ENCODE results near the gene ASPG. TPM values are rescaled to one million over a fixed set of nuclear protein-coding genes. Genes with fewer than 3 reads are reported as not detected.
A peak's percentile ranks its signal among the peaks of the same experiment; 100 is the strongest.

ASPG gene
- total and polyA plus RNA-seq, 2 donors (not counting 3 experiments of a cell fraction or from before 2014, with no cell fraction given), result not detected

DNA sequence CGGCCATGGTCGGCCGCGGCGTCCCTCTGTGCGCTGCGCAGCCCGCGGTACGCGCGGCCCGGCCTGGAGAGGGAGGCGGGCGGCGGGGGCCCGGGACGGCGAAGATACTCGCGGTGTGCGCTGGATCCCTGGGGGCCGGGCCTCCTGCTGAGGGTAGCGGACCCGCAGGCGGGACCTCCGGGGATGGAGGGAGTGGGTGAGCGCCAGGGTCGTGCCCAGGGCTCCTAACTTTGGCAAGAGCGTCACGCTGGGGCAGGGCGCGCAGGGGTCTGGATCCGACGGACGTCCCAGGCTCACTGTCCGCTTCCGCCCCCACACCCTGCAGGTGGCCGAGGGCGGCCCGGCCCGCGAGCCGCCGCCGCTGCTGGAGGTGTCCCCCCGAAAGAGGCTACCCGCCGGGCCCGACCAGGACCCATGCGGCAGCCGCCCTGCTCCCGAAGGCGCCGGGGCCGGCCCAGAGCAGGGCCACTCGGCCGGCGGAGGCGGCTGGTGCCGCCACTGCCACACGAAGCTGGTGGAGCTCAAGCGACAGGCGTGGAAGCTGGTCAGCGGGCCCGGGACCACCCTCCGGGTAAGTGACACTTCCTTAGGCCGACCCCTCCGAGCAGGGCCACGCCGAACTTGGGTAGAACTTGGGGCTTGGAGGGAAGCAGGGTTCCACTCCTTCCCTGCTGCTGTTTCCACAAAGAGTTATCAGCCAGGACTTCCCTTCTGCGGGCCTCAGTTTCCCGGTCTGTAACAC, 53.4 kb downstream of the ASPG start:
- DNase-seq (ENCODE audit: low read depth, low spot score), result no peak
- dilution Hi-C loops (cut with MboI; ENCODE audit: extremely low pct_ligation_motif_present, low sequenced_read_pairs) (no loop called here), intact Hi-C loops (cut with micrococcal nuclease) (loop anchor here (1.0 to 2.0 kb wide), 5 partner anchors 45 to 501 kb away; no protein-coding TSS in a partner anchor)
- no peak for FAIRE-seq
- Histone ChIP-seq H3K9me1 (replicated peaks; ENCODE audit: control insufficient read depth, extremely low read depth, insufficient read depth, low read length) (no peaks in the 10 kb centered on the region), H3K79me2 (ENCODE audit: control insufficient read depth, insufficient read depth, low read length) (peaks cover 3% of the 10 kb centered on the region), H3K27me3 (ENCODE audit: control insufficient read depth in 2 of 2, insufficient read depth in 2 of 2, low read length in 2 of 2) (peaks cover 21 to 23% of the 10 kb centered on the region in 2 experiments), H3K27ac (ENCODE audit: insufficient read depth, low read depth, low read length) (no peak overlapping the region), H4K20me1 (replicated peaks; ENCODE audit: control insufficient read depth, extremely low read depth, insufficient read depth, low read length) (no peaks in the 10 kb centered on the region), H3K4me2 (ENCODE audit: insufficient read depth, low read length) (peak overlapping the region; percentile 87), H3K4me3 (replicated peaks in 1 of 3; ENCODE audit: insufficient read depth in 1 of 3, low read depth in 1 of 3, low read length in 3 of 3) (peak overlapping the region; percentile 61 to 87 (median 63)), H2AFZ (ENCODE audit: low read depth, low read length) (peak overlapping the region; percentile 91), H3K9me3 (replicated peaks; ENCODE audit: control insufficient read depth, insufficient read depth, low read length) (no peaks in the 10 kb centered on the region), H3K4me1 (ENCODE audit: control insufficient read depth, extremely low read depth, insufficient read depth, low read length) (peaks cover 21% of the 10 kb centered on the region), H3K36me3 (ENCODE audit: control insufficient read depth in 2 of 2, extremely low read depth in 1 of 2, insufficient read depth in 2 of 2, low read length in 2 of 2) (no peaks in the 10 kb centered on the region), H3K9ac (replicated peaks; ENCODE audit: extremely low read depth, insufficient read depth, low read length) (peak overlapping the region; percentile 23)
- no peak for TF ChIP-seq MYC (IDR thresholded peaks at IDR 0.05; ENCODE audit: low read depth, low read length)
- TF ChIP-seq, protein P1, sequence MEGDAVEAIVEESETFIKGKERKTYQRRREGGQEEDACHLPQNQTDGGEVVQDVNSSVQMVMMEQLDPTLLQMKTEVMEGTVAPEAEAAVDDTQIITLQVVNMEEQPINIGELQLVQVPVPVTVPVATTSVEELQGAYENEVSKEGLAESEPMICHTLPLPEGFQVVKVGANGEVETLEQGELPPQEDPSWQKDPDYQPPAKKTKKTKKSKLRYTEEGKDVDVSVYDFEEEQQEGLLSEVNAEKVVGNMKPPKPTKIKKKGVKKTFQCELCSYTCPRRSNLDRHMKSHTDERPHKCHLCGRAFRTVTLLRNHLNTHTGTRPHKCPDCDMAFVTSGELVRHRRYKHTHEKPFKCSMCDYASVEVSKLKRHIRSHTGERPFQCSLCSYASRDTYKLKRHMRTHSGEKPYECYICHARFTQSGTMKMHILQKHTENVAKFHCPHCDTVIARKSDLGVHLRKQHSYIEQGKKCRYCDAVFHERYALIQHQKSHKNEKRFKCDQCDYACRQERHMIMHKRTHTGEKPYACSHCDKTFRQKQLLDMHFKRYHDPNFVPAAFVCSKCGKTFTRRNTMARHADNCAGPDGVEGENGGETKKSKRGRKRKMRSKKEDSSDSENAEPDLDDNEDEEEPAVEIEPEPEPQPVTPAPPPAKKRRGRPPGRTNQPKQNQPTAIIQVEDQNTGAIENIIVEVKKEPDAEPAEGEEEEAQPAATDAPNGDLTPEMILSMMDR (IDR thresholded peaks at IDR 0.05; ENCODE audit: extremely low read depth in 1 of 2, insufficient read depth in 1 of 2, low read depth in 1 of 2, low read length in 2 of 2), result no peak
- TF ChIP-seq FOS (IDR thresholded peaks at IDR 0.05; ENCODE audit: borderline replicate concordance, insufficient read depth, low read length), result no peak
- TF ChIP-seq POLR2AphosphoS5 (IDR thresholded peaks at IDR 0.05; ENCODE audit: insufficient read depth, low read depth, low read length), result no peak
- TF ChIP-seq EZH2 (IDR thresholded peaks at IDR 0.05; ENCODE audit: borderline replicate concordance, low read depth, low read length, severe bottlenecking), result no peak
- no peak for TF ChIP-seq POLR2A (IDR thresholded peaks at IDR 0.05; ENCODE audit: low read depth, low read length)
- no peak for TF ChIP-seq GATA2 (IDR thresholded peaks at IDR 0.05; ENCODE audit: insufficient read depth, insufficient read length, low read depth, low read length)
- TF ChIP-seq JUN (IDR thresholded peaks at IDR 0.05; ENCODE audit: borderline replicate concordance, insufficient read depth, insufficient read length, low read depth), result no peak
- TF ChIP-seq, protein P2, sequence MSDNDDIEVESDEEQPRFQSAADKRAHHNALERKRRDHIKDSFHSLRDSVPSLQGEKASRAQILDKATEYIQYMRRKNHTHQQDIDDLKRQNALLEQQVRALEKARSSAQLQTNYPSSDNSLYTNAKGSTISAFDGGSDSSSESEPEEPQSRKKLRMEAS (IDR thresholded peaks at IDR 0.05; ENCODE audit: insufficient read depth, insufficient read length), result no peak
- no TSS peak for BruUV-seq (replicated peaks)
- CTCF ChIA-PET, result interaction anchor here (1.8 kb wide), 1 partner anchor 425 kb away, joined by 8 read pairs; no protein-coding TSS in a partner anchor
- POLR2A ChIA-PET, result no interaction called here

Data from endothelial cell of umbilical vein (primary cell).